ENCODE results near the gene ANKRD52.

DNA sequence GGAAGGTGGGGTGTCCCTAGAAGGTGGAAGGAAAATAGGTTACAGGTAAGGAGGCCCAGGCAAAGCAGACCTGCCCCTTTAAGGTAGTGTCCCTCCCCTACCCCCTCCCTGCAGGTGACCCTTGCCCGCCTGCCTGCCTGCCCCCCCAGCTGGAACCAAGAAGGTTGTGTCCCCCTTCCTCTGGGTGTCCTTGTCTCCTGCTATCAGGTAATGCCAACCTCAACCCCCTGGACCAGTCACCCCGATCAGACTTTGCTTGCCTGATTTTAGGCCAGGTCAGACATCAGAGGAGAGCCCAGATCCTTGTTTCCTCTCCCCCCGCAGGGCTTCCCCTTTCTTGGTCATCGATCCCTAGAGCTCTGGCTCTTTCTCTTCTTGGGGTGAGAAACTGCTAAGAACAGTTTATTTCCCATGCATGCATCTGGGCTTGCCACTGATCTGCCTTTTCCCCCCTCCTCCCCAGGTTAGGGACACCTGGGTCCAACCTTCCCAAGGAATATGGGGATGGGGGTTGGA lies 28.2 kb downstream of the ANKRD52 start, which contains the start of gene SLC39A5:
- TF ChIP-seq, protein P1, sequence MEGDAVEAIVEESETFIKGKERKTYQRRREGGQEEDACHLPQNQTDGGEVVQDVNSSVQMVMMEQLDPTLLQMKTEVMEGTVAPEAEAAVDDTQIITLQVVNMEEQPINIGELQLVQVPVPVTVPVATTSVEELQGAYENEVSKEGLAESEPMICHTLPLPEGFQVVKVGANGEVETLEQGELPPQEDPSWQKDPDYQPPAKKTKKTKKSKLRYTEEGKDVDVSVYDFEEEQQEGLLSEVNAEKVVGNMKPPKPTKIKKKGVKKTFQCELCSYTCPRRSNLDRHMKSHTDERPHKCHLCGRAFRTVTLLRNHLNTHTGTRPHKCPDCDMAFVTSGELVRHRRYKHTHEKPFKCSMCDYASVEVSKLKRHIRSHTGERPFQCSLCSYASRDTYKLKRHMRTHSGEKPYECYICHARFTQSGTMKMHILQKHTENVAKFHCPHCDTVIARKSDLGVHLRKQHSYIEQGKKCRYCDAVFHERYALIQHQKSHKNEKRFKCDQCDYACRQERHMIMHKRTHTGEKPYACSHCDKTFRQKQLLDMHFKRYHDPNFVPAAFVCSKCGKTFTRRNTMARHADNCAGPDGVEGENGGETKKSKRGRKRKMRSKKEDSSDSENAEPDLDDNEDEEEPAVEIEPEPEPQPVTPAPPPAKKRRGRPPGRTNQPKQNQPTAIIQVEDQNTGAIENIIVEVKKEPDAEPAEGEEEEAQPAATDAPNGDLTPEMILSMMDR (IDR thresholded peaks at IDR 0.05; ENCODE audit: insufficient read depth, low read length, poor library complexity, severe bottlenecking), result no peak
- no peak for TF ChIP-seq EZH2phosphoT487 (conservative IDR thresholded peaks at IDR 0.05; ENCODE audit: low read length)

Data from SU-DHL-6 (cell line).